ENCODE data around the gene ZNF407.

The ZNF407 gene

GRCh38 chr18:74921057-74921820, 323.6 kb downstream of the ZNF407 start:
- Histone ChIP-seq H3K4me1 (ENCODE audit: low read depth, poor library complexity, severe bottlenecking) (no peaks in the 10 kb centered on the region), H3K9ac (no peak overlapping the region), H3K27ac (no peak overlapping the region), H2AFZ (ENCODE audit: low read depth) (no peak overlapping the region), H3K4me2 (no peak overlapping the region), H3K27me3 (ENCODE audit: insufficient read depth, low read depth) (no peaks in the 10 kb centered on the region), H3K36me3 (ENCODE audit: insufficient read depth) (no peaks in the 10 kb centered on the region), H4K20me1 (ENCODE audit: insufficient read depth) (no peaks in the 10 kb centered on the region), H3K79me2 (ENCODE audit: insufficient read depth, low read depth) (no peaks in the 10 kb centered on the region), H3K4me3 (IDR thresholded peaks at IDR 0.05; ENCODE audit: insufficient read depth, low read depth, low read length) (no peak overlapping the region)
- no peak for TF ChIP-seq CTCF (conservative IDR thresholded peaks at IDR 0.05; ENCODE audit: low read depth, low read length)

- no peaks in the 10 kb centered on the region for H3K36me3 ChIP-seq (ENCODE audit: insufficient read depth)
- H3K79me2 ChIP-seq (ENCODE audit: insufficient read depth, low read depth), result no peaks in the 10 kb centered on the region
- H3K27ac ChIP-seq, result no peak overlapping the region
- H3K9ac ChIP-seq, result no peak overlapping the region
- no peak for TF ChIP-seq CTCF (conservative IDR thresholded peaks at IDR 0.05; ENCODE audit: low read depth, low read length)
- H3K27me3 ChIP-seq (ENCODE audit: insufficient read depth, low read depth), result no peaks in the 10 kb centered on the region
- no peak overlapping the region for H3K4me3 ChIP-seq (IDR thresholded peaks at IDR 0.05; ENCODE audit: insufficient read depth, low read depth, low read length)
- no peak overlapping the region for H2AFZ ChIP-seq (ENCODE audit: low read depth)
- no peaks in the 10 kb centered on the region for H4K20me1 ChIP-seq (ENCODE audit: insufficient read depth)
- H3K4me2 ChIP-seq, result no peak overlapping the region
- no peaks in the 10 kb centered on the region for H3K4me1 ChIP-seq (ENCODE audit: low read depth, poor library complexity, severe bottlenecking)
Observed at GRCh38 chr18:74926051-74926450, 328.4 kb downstream of the ZNF407 start.

- Histone ChIP-seq H3K27me3 (ENCODE audit: insufficient read depth, low read depth) (no peaks in the 10 kb centered on the region), H4K20me1 (ENCODE audit: insufficient read depth) (no peaks in the 10 kb centered on the region), H3K4me3 (IDR thresholded peaks at IDR 0.05; ENCODE audit: insufficient read depth, low read depth, low read length) (no peak overlapping the region), H3K9ac (no peak overlapping the region), H3K36me3 (ENCODE audit: insufficient read depth) (no peaks in the 10 kb centered on the region), H2AFZ (ENCODE audit: low read depth) (no peak overlapping the region), H3K79me2 (ENCODE audit: insufficient read depth, low read depth) (no peaks in the 10 kb centered on the region), H3K4me2 (no peak overlapping the region), H3K27ac (no peak overlapping the region), H3K4me1 (ENCODE audit: low read depth, poor library complexity, severe bottlenecking) (no peaks in the 10 kb centered on the region)
- TF ChIP-seq CTCF (conservative IDR thresholded peaks at IDR 0.05; ENCODE audit: low read depth, low read length), result no peak
Observed at GRCh38 chr18:74928194-74928968, 330.7 kb downstream of the ZNF407 start.

- H3K36me3 ChIP-seq (ENCODE audit: insufficient read depth), result no peaks in the 10 kb centered on the region
- H4K20me1 ChIP-seq (ENCODE audit: insufficient read depth), result no peaks in the 10 kb centered on the region
- H3K9ac ChIP-seq, result no peak overlapping the region
- H3K27ac ChIP-seq, result no peak overlapping the region
- no peaks in the 10 kb centered on the region for H3K4me1 ChIP-seq (ENCODE audit: low read depth, poor library complexity, severe bottlenecking)
- no peak overlapping the region for H3K4me2 ChIP-seq
- no peak overlapping the region for H3K4me3 ChIP-seq (IDR thresholded peaks at IDR 0.05; ENCODE audit: insufficient read depth, low read depth, low read length)
- no peak overlapping the region for H2AFZ ChIP-seq (ENCODE audit: low read depth)
- TF ChIP-seq CTCF (conservative IDR thresholded peaks at IDR 0.05; ENCODE audit: low read depth, low read length), result no peak
- no peaks in the 10 kb centered on the region for H3K27me3 ChIP-seq (ENCODE audit: insufficient read depth, low read depth)
- no peaks in the 10 kb centered on the region for H3K79me2 ChIP-seq (ENCODE audit: insufficient read depth, low read depth)
Observed at GRCh38 chr18:74929110-74929509, 331.4 kb downstream of the ZNF407 start.

All from KMS-11 (cell line).